Adrenal gland (tissue), 12 donors: ENCODE measurements around the gene SRXN1. TPM values are rescaled to one million over a fixed set of nuclear protein-coding genes. Genes with fewer than 3 reads are reported as not detected.

Experiments
- DNase-seq, 7 donors: peaks; one replicate each; pipeline ENCODE4 v3.0.0-alpha.2; 2019 to 2020
- H3K27ac ChIP-seq, 5 donors: fragments of 200-600 bp; sonication (generic) in 4 of 5; 1 replicate in 3 of 5; 2 replicates in 2 of 5; pipeline versions ENCODE4 v1.5.1 to v1.8.0; 2016 to 2020; ENCODE audit warnings: mild to moderate bottlenecking in 1 of 5
- H3K27me3 ChIP-seq: fragments of 200-600 bp; 2 replicates; pipeline ENCODE4 v1.8.0; 2021
- H3K36me3 ChIP-seq, 2 donors: fragments of 200-600 bp; replicated peaks in 1 of 2; 1 replicate in 1 of 2; 2 replicates in 1 of 2; pipeline versions ENCODE4 v1.5.1 to v1.8.0; 2018 to 2022
- H3K4me1 ChIP-seq, 2 donors: fragments of 200-600 bp; replicated peaks in 1 of 2; 1 replicate in 1 of 2; 2 replicates in 1 of 2; pipeline versions ENCODE4 v1.5.1 to v1.8.0; 2018 to 2021
- H3K4me3 ChIP-seq, 4 donors: fragments of 200-600 bp; sonication (generic) in 3 of 4; one replicate each; pipeline ENCODE4 v1.5.1; 2016 to 2018
- H3K9me3 ChIP-seq, 3 donors: fragments of 200-600 bp; sonication (generic) in 1 of 3; replicated peaks in 1 of 3; 1 replicate in 2 of 3; 2 replicates in 1 of 3; pipeline versions ENCODE4 v1.5.1 to v1.8.0; 2016 to 2021
- POLR2A ChIP-seq, 2 donors: fragments of 450-650 bp; IDR thresholded peaks; one replicate each; pipeline ENCODE4 v1.6.1; 2017; ENCODE audit warnings: antibody characterized with exemption in 2 of 2, mild to moderate bottlenecking in 2 of 2, moderate library complexity in 1 of 2
- WGBS, 4 donors: extraction: QIAGEN DNeasy Blood & Tissue Kit in 2 of 4; methylation state at CpG; one replicate each; pipeline versions ENCODE4 v1.1.5 to v1.1.7; 2013 to 2017; 5-methylcytosine and 5-hydroxymethylcytosine counted together
- intact Hi-C, 2 donors: fragments of 100-400 bp; cut with DNase I; formaldehyde crosslinking; loops; one replicate each; pipeline versions ENCODE4 v1.14.1 to v1.15.0; 2022 to 2023
- polyA plus RNA-seq, 3 donors: library from polyadenylated mRNA; stranded (reverse); fragments of 200-250 nt in 2 of 3; fragments of 350-450 nt in 1 of 3; fragmentation: Illumina TruSeq in 1 of 3; extraction: RNeasy Lipid Tissue Mini Kit (QIAGEN cat#74804) in 1 of 3; gene quantifications; one replicate each; pipeline ENCODE4 v1.2.3, GENCODE V29; 2013 to 2014
- total RNA-seq, 9 donors: library from RNA; depleted of rRNA in 4 of 9; stranded (reverse); fragments of >200 nt in 4 of 9; fragments of 120-200 nt in 1 of 9; fragmentation: NEBNext Ultra II Directional in 1 of 9; extraction: Animal tissue kit (Norgen Biotek cat#: 25700) in 1 of 9; gene quantifications; one replicate each; pipeline versions ENCODE4 v1.1.0 to v1.2.4, GENCODE V29; 2013 to 2023
- TF ChIP-seq, protein P1 (sequence below), 6 experiments: fragments of 450-650 bp in 4 of 6; fragments of 200-600 bp in 2 of 6; sonication (generic) in 1 of 6; IDR thresholded peaks; 1 replicate in 5 of 6; 2 replicates in 1 of 6; pipeline versions ENCODE4 v1.5.1 to v1.8.0; 2016 to 2021; ENCODE audit warnings: antibody characterized with exemption in 6 of 6, mild to moderate bottlenecking in 2 of 6, moderate library complexity in 1 of 6
- donor health status: healthy with polysubstance abuse.
- donor health status: Bipolar disorder and iron deficiency.
- donor health status: DM: yes; HTN: yes; CAD: no.
- donor health status: DM: no; HTN: no; CAD: no.
- donor health status: DM: no; HTN: no; CAD: no.
- donor health status: DM: yes; HTN: yes; CAD: no.

The SRXN1 gene
- total and polyA plus RNA-seq, 12 donors: 19.1 to 203 (median 67.6) TPM

DNA sequence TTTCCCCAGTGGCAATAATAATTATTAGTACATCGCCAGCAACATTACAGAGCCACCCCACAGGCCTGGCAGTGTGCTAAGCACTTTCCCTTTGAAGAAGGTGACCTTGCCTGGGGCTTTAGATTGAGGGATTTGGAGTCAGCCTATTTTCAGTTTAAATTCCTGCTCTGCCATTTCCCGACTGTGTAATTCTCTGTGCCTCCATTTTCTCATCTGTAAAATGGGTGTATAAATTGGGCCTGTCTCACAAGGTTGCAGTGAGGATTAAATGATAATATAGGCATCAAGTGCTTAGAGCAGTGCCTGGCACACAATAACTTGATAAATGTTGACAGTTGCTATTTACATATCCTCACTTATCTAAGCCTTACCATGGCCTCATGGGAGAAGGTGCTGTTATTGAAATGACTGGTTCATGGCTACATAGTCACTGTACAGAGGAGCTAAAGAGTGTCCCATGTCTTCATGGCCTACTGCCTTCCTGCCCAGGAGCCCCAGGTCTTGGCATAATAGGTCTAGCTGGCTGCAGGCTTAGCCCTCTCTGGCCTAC lies 27.7 kb upstream of the SRXN1 start:
- Histone ChIP-seq H3K9me3 (no peaks in the 10 kb centered on the region), H3K4me3 (no peak overlapping the region), H3K4me1 (peaks cover 0 to 5% of the 10 kb centered on the region in 2 donors), H3K27ac (no peak overlapping the region), H3K27me3 (peaks cover 40% of the 10 kb centered on the region), H3K36me3 (no peaks in the 10 kb centered on the region)
- TF ChIP-seq, protein P1, sequence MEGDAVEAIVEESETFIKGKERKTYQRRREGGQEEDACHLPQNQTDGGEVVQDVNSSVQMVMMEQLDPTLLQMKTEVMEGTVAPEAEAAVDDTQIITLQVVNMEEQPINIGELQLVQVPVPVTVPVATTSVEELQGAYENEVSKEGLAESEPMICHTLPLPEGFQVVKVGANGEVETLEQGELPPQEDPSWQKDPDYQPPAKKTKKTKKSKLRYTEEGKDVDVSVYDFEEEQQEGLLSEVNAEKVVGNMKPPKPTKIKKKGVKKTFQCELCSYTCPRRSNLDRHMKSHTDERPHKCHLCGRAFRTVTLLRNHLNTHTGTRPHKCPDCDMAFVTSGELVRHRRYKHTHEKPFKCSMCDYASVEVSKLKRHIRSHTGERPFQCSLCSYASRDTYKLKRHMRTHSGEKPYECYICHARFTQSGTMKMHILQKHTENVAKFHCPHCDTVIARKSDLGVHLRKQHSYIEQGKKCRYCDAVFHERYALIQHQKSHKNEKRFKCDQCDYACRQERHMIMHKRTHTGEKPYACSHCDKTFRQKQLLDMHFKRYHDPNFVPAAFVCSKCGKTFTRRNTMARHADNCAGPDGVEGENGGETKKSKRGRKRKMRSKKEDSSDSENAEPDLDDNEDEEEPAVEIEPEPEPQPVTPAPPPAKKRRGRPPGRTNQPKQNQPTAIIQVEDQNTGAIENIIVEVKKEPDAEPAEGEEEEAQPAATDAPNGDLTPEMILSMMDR (IDR thresholded peaks at IDR 0.05): no peak
- TF ChIP-seq POLR2A (IDR thresholded peaks at IDR 0.05): no peak
- DNase-seq: no peak
- WGBS, 4 donors: 58 to 72% (median 65%) methylated on average over 2 of the region's 2 CpGs
- intact Hi-C loops: no loop called here

DNA sequence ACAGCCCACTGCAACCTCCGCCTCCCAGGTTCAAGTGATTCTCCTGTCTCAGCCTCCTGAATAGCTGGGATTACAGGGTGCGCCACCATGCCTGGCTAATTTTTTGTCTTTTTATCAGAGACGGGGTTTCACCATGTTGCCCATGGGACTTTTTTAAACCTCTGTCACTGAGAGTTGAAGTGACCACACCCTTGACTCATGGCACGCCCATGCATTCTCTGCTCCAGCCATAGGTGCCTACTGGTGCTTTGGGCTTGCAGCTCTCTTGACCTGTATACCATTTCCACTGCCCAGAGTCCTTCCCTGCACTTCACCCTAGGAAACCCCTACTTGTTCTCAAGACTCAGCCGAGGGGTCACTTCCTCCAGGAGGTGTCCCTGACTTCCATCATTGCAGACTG lies 25.0 kb upstream of the SRXN1 start:
- H3K9me3 ChIP-seq: no peaks in the 10 kb centered on the region
- intact Hi-C loops: no loop called here
- no peak overlapping the region for H3K27ac ChIP-seq
- H3K4me1 ChIP-seq: peaks cover 0 to 12% of the 10 kb centered on the region in 2 donors
- H3K27me3 ChIP-seq: peaks cover 40% of the 10 kb centered on the region
- no peak overlapping the region for H3K4me3 ChIP-seq
- DNase-seq: no peak
- no peaks in the 10 kb centered on the region for H3K36me3 ChIP-seq
- 76 to 87% (median 83%) methylated on average over 5 of the region's 5 CpGs for WGBS, 4 donors
- TF ChIP-seq POLR2A (IDR thresholded peaks at IDR 0.05): no peak
- TF ChIP-seq, protein P1 (IDR thresholded peaks at IDR 0.05): no peak

DNA sequence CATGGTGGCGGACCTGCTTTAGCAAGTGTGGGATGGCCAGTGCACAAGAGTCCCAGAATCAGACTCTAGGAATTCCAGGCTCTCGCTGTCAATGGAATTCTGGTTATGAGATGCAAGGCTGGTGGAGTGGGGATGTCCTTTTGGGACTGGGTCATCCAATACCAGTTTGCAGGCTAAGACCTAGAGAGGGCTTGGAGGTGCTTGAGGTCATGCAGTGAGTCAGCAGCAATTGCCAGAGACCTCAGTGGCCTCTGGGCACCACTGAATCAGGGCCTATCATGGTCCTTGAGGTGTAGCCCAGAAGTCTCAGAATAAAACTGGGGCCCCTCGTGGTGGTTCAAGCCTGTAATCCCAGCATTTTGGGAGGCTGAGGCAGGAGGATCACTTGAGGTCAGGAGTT lies 24.0 kb upstream of the SRXN1 start:
- TF ChIP-seq POLR2A (IDR thresholded peaks at IDR 0.05): no peak
- no peak for DNase-seq
- Histone ChIP-seq H3K4me1 (peaks cover 0 to 12% of the 10 kb centered on the region in 2 donors), H3K4me3 (no peak overlapping the region), H3K27me3 (peaks cover 32% of the 10 kb centered on the region), H3K9me3 (no peaks in the 10 kb centered on the region), H3K36me3 (no peaks in the 10 kb centered on the region), H3K27ac (no peak overlapping the region)
- 44 to 67% (median 52%) methylated on average over 1 to 3 of the region's 3 CpGs for whole genome bisulfite sequencing, 4 donors
- intact Hi-C loops: no loop called here

DNA sequence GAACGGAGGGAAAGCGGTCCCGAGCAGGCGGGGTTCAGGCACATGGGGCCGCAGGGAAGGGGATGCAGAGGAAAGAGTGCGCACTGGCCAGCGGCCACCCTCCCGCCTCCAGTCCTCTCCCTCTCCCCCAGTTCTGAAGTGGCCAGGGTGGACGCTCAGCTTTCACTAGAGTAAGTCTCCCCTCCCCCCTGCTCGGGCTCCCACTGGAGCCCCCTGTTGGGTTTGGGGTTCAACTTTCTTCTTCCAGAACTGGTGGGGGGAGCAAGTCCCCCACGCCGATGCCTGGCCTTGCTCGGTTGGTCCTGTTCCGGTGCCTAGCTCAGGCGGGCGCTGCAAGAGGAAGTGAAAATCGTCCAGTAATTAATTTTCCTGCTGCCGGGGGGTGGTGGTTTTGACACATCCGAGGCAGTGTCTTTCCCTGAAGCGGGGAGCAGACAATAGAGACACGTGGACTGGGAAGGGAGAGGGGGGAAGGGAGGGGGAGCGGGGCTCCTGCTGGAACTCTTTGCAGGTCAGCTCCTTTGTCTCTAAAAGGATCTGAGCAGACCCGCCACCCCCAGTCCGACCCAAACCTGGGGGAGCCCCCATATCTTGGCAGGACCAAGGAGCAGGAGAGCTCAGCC lies 23.4 kb upstream of the SRXN1 start:
- no peak overlapping the region for H3K4me3 ChIP-seq
- H3K27me3 ChIP-seq: peaks cover 28% of the 10 kb centered on the region
- no peaks in the 10 kb centered on the region for H3K9me3 ChIP-seq
- no peaks in the 10 kb centered on the region for H3K36me3 ChIP-seq
- H3K4me1 ChIP-seq: peaks cover 0 to 12% of the 10 kb centered on the region in 2 donors
- intact Hi-C loops: no loop called here
- H3K27ac ChIP-seq: no peak overlapping the region
- DNase-seq: peak in 3 of 7 donors; percentile 32 to 46 (median 40)
- TF ChIP-seq POLR2A (IDR thresholded peaks at IDR 0.05): no peak
- TF ChIP-seq, protein P1 (IDR thresholded peaks at IDR 0.05): no peak
- 2 to 4% (median 2%) methylated on average over 19 to 23 of the region's 24 CpGs for WGBS, 4 donors
